GM12892 (cell line): ENCODE results near the gene WNT3.

Experiments
- POLR2A ChIP-seq: IDR thresholded peaks from 2 replicates; pipeline ENCODE4 v1.6.1; 2011; ENCODE audit warnings: low read depth, low read length, control low read depth
- TAF1 ChIP-seq: IDR thresholded peaks from 2 replicates; pipeline ENCODE4 v1.6.1; 2011; ENCODE audit warnings: low read depth, mild to moderate bottlenecking, control low read depth, low read length, borderline replicate concordance

GRCh38 chr17:46774108-46774737, 44.3 kb downstream of the WNT3 start:
- TF ChIP-seq TAF1 (no peak), POLR2A (no peak)
